ENCODE data around the gene PRPSAP1.

- TF ChIP-seq SIN3A (IDR thresholded peaks at IDR 0.05; ENCODE audit: borderline replicate concordance, insufficient read depth, low read depth, low read length) (no peak), CTCF (IDR thresholded peaks at IDR 0.05) (no peak), REST (IDR thresholded peaks at IDR 0.05; ENCODE audit: insufficient read depth in 1 of 2, low read depth in 2 of 2, low read length in 1 of 2) (no peak)
Measured at GRCh38 chr17:76307299-76307965, 46.3 kb downstream of the PRPSAP1 start.
